Measurements from ENCODE around the gene SCYGR6. TPM values are rescaled to one million over a fixed set of nuclear protein-coding genes. Genes with fewer than 3 reads are reported as not detected.
A peak's percentile ranks its signal among the peaks of the same experiment; 100 is the strongest.
"Not testable (repeated sequence)": the region's sequence is repeated elsewhere in the genome, so short reads cannot be mapped to it uniquely, and the experiment has no call there.

SCYGR6 gene
- polyA plus RNA-seq (2012; ENCODE audit: missing spikeins): not detected

GRCh38 chr2:227724394-227725039 lies at the start of gene SCYGR6:
TSS of gene SCYGR6 (minus strand) at chr2:227724757. CDS start at chr2:227724757, 0 bp downstream.
- TF ChIP-seq POLR2A (IDR thresholded peaks at IDR 0.05; ENCODE audit: low read depth, low read length): no peak
- TF ChIP-seq TAF1 (IDR thresholded peaks at IDR 0.05; ENCODE audit: borderline replicate concordance, low read depth, low read length): no peak
- TF ChIP-seq POLR2AphosphoS5 (IDR thresholded peaks at IDR 0.05; ENCODE audit: low read depth, low read length): no peak
- FAIRE-seq (no peak), DNase-seq (ENCODE audit: insufficient read length) (no peak)

- FAIRE-seq (no peak), DNase-seq (ENCODE audit: insufficient read length) (no peak)
These were observed 49.6 kb upstream of the SCYGR6 start for GRCh38 chr2:227774011-227774624.

GRCh38 chr2:227772932-227773331 lies 48.4 kb upstream of the SCYGR6 start:
- FAIRE-seq (no peak), DNase-seq (ENCODE audit: insufficient read length) (no peak)

More at GRCh38 chr2:227774011-227774624, 49.6 kb upstream of the SCYGR6 start:
- TF ChIP-seq POLR2AphosphoS5 (IDR thresholded peaks at IDR 0.05; ENCODE audit: low read depth, low read length): no peak
- no peak for TF ChIP-seq TAF1 (IDR thresholded peaks at IDR 0.05; ENCODE audit: borderline replicate concordance, low read depth, low read length)
- TF ChIP-seq POLR2A (IDR thresholded peaks at IDR 0.05; ENCODE audit: low read depth, low read length): no peak

GRCh38 chr2:227772197-227772661 lies 47.7 kb upstream of the SCYGR6 start:
- FAIRE-seq (no peak), DNase-seq (ENCODE audit: insufficient read length) (no peak)
- TF ChIP-seq POLR2A (IDR thresholded peaks at IDR 0.05; ENCODE audit: low read depth, low read length) (no peak), TAF1 (IDR thresholded peaks at IDR 0.05; ENCODE audit: borderline replicate concordance, low read depth, low read length) (no peak)

More at GRCh38 chr2:227772932-227773331, 48.4 kb upstream of the SCYGR6 start:
- TF ChIP-seq POLR2A (IDR thresholded peaks at IDR 0.05; ENCODE audit: low read depth, low read length) (no peak), POLR2AphosphoS5 (IDR thresholded peaks at IDR 0.05; ENCODE audit: low read depth, low read length) (no peak), TAF1 (IDR thresholded peaks at IDR 0.05; ENCODE audit: borderline replicate concordance, low read depth, low read length) (no peak)

GRCh38 chr2:227767830-227768229 lies 43.3 kb upstream of the SCYGR6 start:
- no peak for DNase-seq (ENCODE audit: insufficient read length)
- no peak for TF ChIP-seq POLR2AphosphoS5 (IDR thresholded peaks at IDR 0.05; ENCODE audit: low read depth, low read length)
- TF ChIP-seq TAF1 (IDR thresholded peaks at IDR 0.05; ENCODE audit: borderline replicate concordance, low read depth, low read length): no peak
- no peak for TF ChIP-seq POLR2A (IDR thresholded peaks at IDR 0.05; ENCODE audit: low read depth, low read length)
- no peak for FAIRE-seq

GRCh38 chr2:227766373-227766883 lies 41.9 kb upstream of the SCYGR6 start:
- DNase-seq (ENCODE audit: insufficient read length) (peak; percentile 62), FAIRE-seq (peak; percentile 88)
- TF ChIP-seq TAF1 (IDR thresholded peaks at IDR 0.05; ENCODE audit: borderline replicate concordance, low read depth, low read length): no peak
- no peak for TF ChIP-seq POLR2A (IDR thresholded peaks at IDR 0.05; ENCODE audit: low read depth, low read length)
- TF ChIP-seq POLR2AphosphoS5 (IDR thresholded peaks at IDR 0.05; ENCODE audit: low read depth, low read length): no peak

- TF ChIP-seq POLR2AphosphoS5 (IDR thresholded peaks at IDR 0.05; ENCODE audit: low read depth, low read length) (no peak), TAF1 (IDR thresholded peaks at IDR 0.05; ENCODE audit: borderline replicate concordance, low read depth, low read length) (no peak), POLR2A (IDR thresholded peaks at IDR 0.05; ENCODE audit: low read depth, low read length) (no peak)
- no peak for FAIRE-seq
These were observed 41.3 kb upstream of the SCYGR6 start for GRCh38 chr2:227765788-227766372.

GRCh38 chr2:227761740-227762476 lies 37.4 kb upstream of the SCYGR6 start:
- FAIRE-seq (no peak), DNase-seq (ENCODE audit: insufficient read length) (no peak)
- no peak for TF ChIP-seq TAF1 (IDR thresholded peaks at IDR 0.05; ENCODE audit: borderline replicate concordance, low read depth, low read length)
- no peak for TF ChIP-seq POLR2A (IDR thresholded peaks at IDR 0.05; ENCODE audit: low read depth, low read length)
- no peak for TF ChIP-seq POLR2AphosphoS5 (IDR thresholded peaks at IDR 0.05; ENCODE audit: low read depth, low read length)

More at GRCh38 chr2:227765788-227766372, 41.3 kb upstream of the SCYGR6 start:
- no peak for DNase-seq (ENCODE audit: insufficient read length)

- DNase-seq (ENCODE audit: insufficient read length): no peak
- TF ChIP-seq POLR2A (IDR thresholded peaks at IDR 0.05; ENCODE audit: low read depth, low read length) (no peak), TAF1 (IDR thresholded peaks at IDR 0.05; ENCODE audit: borderline replicate concordance, low read depth, low read length) (no peak), POLR2AphosphoS5 (IDR thresholded peaks at IDR 0.05; ENCODE audit: low read depth, low read length) (no peak)
- no peak for FAIRE-seq
These were observed 35.0 kb upstream of the SCYGR6 start for GRCh38 chr2:227759411-227760118.

GRCh38 chr2:227756261-227756660 lies 31.7 kb upstream of the SCYGR6 start:
- not testable (repeated sequence) for FAIRE-seq; DNase-seq (ENCODE audit: insufficient read length)

GRCh38 chr2:227748079-227748478 lies 23.5 kb upstream of the SCYGR6 start:
- TF ChIP-seq POLR2AphosphoS5 (IDR thresholded peaks at IDR 0.05; ENCODE audit: low read depth, low read length) (no peak), TAF1 (IDR thresholded peaks at IDR 0.05; ENCODE audit: borderline replicate concordance, low read depth, low read length) (no peak), POLR2A (IDR thresholded peaks at IDR 0.05; ENCODE audit: low read depth, low read length) (no peak)
- FAIRE-seq: no peak
- DNase-seq (ENCODE audit: insufficient read length): no peak
